Hematopoietic multipotent progenitor cell treated with erythropoietin and hydrocortisone succinate and interleukin-3 and kit ligand, for 6 days (in vitro differentiated cells): ENCODE results near the gene IFNLR1.
"Not testable (repeated sequence)": the region's sequence is repeated elsewhere in the genome, so short reads cannot be mapped to it uniquely, and the experiment has no call there.

Experiments
- DNase-seq: peaks from one replicate; pipeline ENCODE4 v3.0.0-alpha.2; 2015

Gene IFNLR1

GRCh38 chr1:24186993-24187790 is at the start of gene IFNLR1:
IFNLR1 (minus strand) TSS chr1:24187289; CDS start chr1:24187248, 41 bp downstream.
- DNase-seq = no peak

GRCh38 chr1:24235921-24236788 is 49.1 kb upstream of the IFNLR1 start:
- DNase-seq = no peak

GRCh38 chr1:24233684-24234600 is 46.9 kb upstream of the IFNLR1 start:
- no peak for DNase-seq

GRCh38 chr1:24231701-24232100 is 44.6 kb upstream of the IFNLR1 start:
- no peak for DNase-seq

GRCh38 chr1:24228311-24228710 is 41.2 kb upstream of the IFNLR1 start:
- no peak for DNase-seq

GRCh38 chr1:24226749-24227148 is 39.7 kb upstream of the IFNLR1 start:
- no peak for DNase-seq

GRCh38 chr1:24224761-24225160 is 37.7 kb upstream of the IFNLR1 start:
- no peak for DNase-seq

- no peak for DNase-seq
Measured at GRCh38 chr1:24224086-24224485, 37.0 kb upstream of the IFNLR1 start.

- no peak for DNase-seq
Measured at GRCh38 chr1:24222793-24223192, 35.7 kb upstream of the IFNLR1 start.

GRCh38 chr1:24222008-24222605 is 35.0 kb upstream of the IFNLR1 start:
- DNase-seq = no peak

GRCh38 chr1:24221246-24221645 is 34.2 kb upstream of the IFNLR1 start:
- no peak for DNase-seq

- no peak for DNase-seq
Measured at GRCh38 chr1:24216276-24217074, 29.4 kb upstream of the IFNLR1 start.

- no peak for DNase-seq
Measured at GRCh38 chr1:24215226-24215814, 28.2 kb upstream of the IFNLR1 start.

GRCh38 chr1:24212376-24212775 is 25.3 kb upstream of the IFNLR1 start:
- no peak for DNase-seq

- no peak for DNase-seq
Measured at GRCh38 chr1:24210195-24210627, 23.1 kb upstream of the IFNLR1 start.

- DNase-seq = no peak
Measured at GRCh38 chr1:24209097-24209496, 22.0 kb upstream of the IFNLR1 start.

- DNase-seq = no peak
Measured at GRCh38 chr1:24207709-24208108, 20.6 kb upstream of the IFNLR1 start.

GRCh38 chr1:24207395-24207687 is 20.3 kb upstream of the IFNLR1 start:
- DNase-seq = not testable (repeated sequence)

- DNase-seq = no peak
Measured at GRCh38 chr1:24206516-24207394, 19.7 kb upstream of the IFNLR1 start.

GRCh38 chr1:24206083-24206464 is 19.0 kb upstream of the IFNLR1 start:
- DNase-seq = no peak
